Endothelial cell of umbilical vein (primary cell): Measurements from ENCODE around the gene ARHGDIA.

ENCODE experiments used
- CTCF ChIP-seq, 2 donors: IDR thresholded peaks; 1 replicate in 1 of 2; 2 replicates in 1 of 2; pipeline ENCODE4 v1.5.1; 2011; ENCODE audit warnings: low read length in 2 of 2, mild to moderate bottlenecking in 2 of 2, moderate library complexity in 2 of 2, control low read depth in 1 of 2, inconsistent platforms in 1 of 2, low read depth in 1 of 2; ENCODE audit not compliant: insufficient read depth in 1 of 2; ENCODE audit errors: extremely low read depth in 1 of 2
- EZH2 ChIP-seq: IDR thresholded peaks from 2 replicates; pipeline ENCODE4 v1.6.1; 2012; ENCODE audit warnings: borderline replicate concordance, low read depth, mild to moderate bottlenecking, moderate library complexity, low read length, inconsistent platforms; ENCODE audit not compliant: severe bottlenecking
- MAX ChIP-seq: IDR thresholded peaks from 2 replicates; pipeline ENCODE4 v1.6.1; 2011; ENCODE audit not compliant: insufficient read depth, insufficient read length
- MYC ChIP-seq: IDR thresholded peaks from one replicate; pipeline ENCODE4 v1.6.1; 2011; ENCODE audit warnings: mild to moderate bottlenecking, low read depth, low read length
- POLR2A ChIP-seq: IDR thresholded peaks from 2 replicates; pipeline ENCODE4 v1.6.1; 2012; ENCODE audit warnings: low read depth, mild to moderate bottlenecking, control low read depth, low read length
- POLR2AphosphoS5 ChIP-seq: IDR thresholded peaks from 2 replicates; pipeline ENCODE4 v1.6.1; 2012; ENCODE audit warnings: low read depth, mild to moderate bottlenecking, control low read depth, low read length, moderate library complexity; ENCODE audit not compliant: insufficient read depth

GRCh38 chr17:81895400-81895799 is 24.3 kb upstream of the ARHGDIA start:
- TF ChIP-seq POLR2A (no peak), POLR2AphosphoS5 (no peak), CTCF (IDR thresholded peaks at IDR 0.05; ENCODE audit: extremely low read depth in 1 of 2, insufficient read depth in 1 of 2, low read depth in 1 of 2, low read length in 2 of 2) (no peak), EZH2 (no peak), MYC (no peak), MAX (no peak)
